Measurements from ENCODE around the gene BEAN1. TPM values are rescaled to one million over a fixed set of nuclear protein-coding genes. Genes with fewer than 3 reads are reported as not detected.

BEAN1 gene
- polyA plus RNA-seq, 1 donor from 2014 or later = 0.16 TPM

DNA sequence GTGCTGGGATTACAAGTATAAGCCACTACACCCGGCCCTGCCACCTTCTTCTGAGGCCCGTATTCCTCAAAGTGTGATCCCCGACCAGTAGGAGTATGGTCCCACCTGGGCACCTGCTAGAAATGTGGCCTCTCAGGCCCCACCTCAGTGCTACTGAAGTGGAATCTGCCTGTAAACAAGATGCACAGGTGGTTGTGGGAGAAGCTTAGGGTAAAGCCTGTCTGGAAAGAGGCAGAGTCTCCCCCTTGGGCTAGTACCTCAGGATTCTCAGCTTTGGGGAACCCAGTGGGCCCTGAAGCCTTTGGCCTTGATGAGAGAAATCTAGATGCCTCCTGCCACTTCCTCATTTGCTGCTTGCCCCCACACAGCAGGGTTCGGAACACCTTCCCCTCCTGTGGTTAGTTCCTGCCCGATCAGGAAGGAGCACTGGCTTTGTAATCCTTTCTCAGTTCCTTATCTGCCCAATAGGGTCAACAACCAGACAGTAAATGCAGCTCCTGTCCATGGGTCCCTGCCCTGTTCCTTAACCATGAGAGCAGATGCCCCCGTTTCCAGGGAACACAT lies 97.6 kb downstream of the BEAN1 start:
- H3K79me2 ChIP-seq (replicated peaks; ENCODE audit: insufficient read depth, low read length) = no peaks in the 10 kb centered on the region
- H3K9me3 ChIP-seq (ENCODE audit: low read length) = no peaks in the 10 kb centered on the region
- H3K4me2 ChIP-seq (ENCODE audit: low read length) = no peak overlapping the region
- no peak overlapping the region for H3K4me3 ChIP-seq (ENCODE audit: low read length)
- TF ChIP-seq EP300 (conservative IDR thresholded peaks at IDR 0.05; ENCODE audit: poor library complexity, severe bottlenecking) (no peak), EZH2 (IDR thresholded peaks at IDR 0.05; ENCODE audit: borderline replicate concordance, insufficient read depth, low read length, poor library complexity, severe bottlenecking) (no peak), POLR2AphosphoS5 (IDR thresholded peaks at IDR 0.05) (no peak), RAD21 (conservative IDR thresholded peaks at IDR 0.05) (no peak)
- TF ChIP-seq, protein P1, sequence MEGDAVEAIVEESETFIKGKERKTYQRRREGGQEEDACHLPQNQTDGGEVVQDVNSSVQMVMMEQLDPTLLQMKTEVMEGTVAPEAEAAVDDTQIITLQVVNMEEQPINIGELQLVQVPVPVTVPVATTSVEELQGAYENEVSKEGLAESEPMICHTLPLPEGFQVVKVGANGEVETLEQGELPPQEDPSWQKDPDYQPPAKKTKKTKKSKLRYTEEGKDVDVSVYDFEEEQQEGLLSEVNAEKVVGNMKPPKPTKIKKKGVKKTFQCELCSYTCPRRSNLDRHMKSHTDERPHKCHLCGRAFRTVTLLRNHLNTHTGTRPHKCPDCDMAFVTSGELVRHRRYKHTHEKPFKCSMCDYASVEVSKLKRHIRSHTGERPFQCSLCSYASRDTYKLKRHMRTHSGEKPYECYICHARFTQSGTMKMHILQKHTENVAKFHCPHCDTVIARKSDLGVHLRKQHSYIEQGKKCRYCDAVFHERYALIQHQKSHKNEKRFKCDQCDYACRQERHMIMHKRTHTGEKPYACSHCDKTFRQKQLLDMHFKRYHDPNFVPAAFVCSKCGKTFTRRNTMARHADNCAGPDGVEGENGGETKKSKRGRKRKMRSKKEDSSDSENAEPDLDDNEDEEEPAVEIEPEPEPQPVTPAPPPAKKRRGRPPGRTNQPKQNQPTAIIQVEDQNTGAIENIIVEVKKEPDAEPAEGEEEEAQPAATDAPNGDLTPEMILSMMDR (IDR thresholded peaks at IDR 0.05; ENCODE audit: poor library complexity, severe bottlenecking) = no peak
- H3K9ac ChIP-seq (ENCODE audit: low read length) = no peak overlapping the region
- no peaks in the 10 kb centered on the region for H4K20me1 ChIP-seq (ENCODE audit: insufficient read depth)
- H3K36me3 ChIP-seq (ENCODE audit: insufficient read depth, low read length) = no peaks in the 10 kb centered on the region
- H2AFZ ChIP-seq (ENCODE audit: low read depth, low read length) = no peak overlapping the region
- H3K9me2 ChIP-seq (ENCODE audit: insufficient read depth, low read length) = no peaks in the 10 kb centered on the region
- no peak overlapping the region for H3K27ac ChIP-seq (ENCODE audit: low read length)
- H3K27me3 ChIP-seq (ENCODE audit: insufficient read depth, low read depth, low read length) = no peaks in the 10 kb centered on the region
- H3F3A ChIP-seq (ENCODE audit: insufficient read depth, low read length, poor library complexity, severe bottlenecking) = no peaks in the 10 kb centered on the region

DNA sequence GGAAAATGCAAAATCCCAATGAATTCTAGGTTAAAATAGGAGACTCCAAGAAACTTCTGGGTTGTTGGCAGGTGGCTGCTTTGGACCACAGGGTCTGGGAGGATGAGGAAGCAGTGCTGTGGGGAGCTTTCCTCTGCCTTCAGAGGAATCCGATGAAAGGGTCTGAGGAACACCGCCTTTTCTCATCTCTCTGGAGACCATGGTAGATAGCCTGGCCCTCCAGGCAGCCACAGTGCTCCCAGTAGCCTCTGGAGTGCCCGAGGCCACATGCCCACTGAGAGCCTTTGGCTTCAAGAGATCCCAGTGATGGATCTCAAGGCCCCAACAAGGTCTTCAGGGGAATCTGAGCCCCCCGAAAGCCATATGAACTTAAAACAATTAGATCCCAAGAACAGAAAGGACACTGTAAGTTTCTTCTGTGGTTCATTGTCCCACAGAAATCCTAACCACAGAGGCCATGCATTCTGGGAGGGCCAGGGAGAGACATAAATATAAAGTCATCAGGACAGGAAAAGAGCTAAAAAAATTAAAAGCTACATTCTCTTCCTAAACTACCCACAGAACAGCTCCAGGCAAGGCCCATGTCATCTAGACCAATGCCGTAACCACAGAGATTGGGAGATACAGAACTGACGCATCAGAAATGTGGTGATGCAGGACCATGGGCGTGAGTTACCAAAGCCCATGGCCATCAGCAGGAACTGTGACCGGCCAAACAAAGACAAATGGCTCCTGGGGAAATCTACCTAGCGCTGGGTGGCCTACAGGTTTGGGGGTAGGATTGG lies 98.5 kb downstream of the BEAN1 start:
- Histone ChIP-seq H3K9me2 (ENCODE audit: insufficient read depth, low read length) (no peaks in the 10 kb centered on the region), H3F3A (ENCODE audit: insufficient read depth, low read length, poor library complexity, severe bottlenecking) (no peaks in the 10 kb centered on the region), H3K9ac (ENCODE audit: low read length) (no peak overlapping the region), H3K27ac (ENCODE audit: low read length) (no peak overlapping the region), H3K36me3 (ENCODE audit: insufficient read depth, low read length) (no peaks in the 10 kb centered on the region), H4K20me1 (ENCODE audit: insufficient read depth) (no peaks in the 10 kb centered on the region), H3K4me2 (ENCODE audit: low read length) (no peak overlapping the region), H2AFZ (ENCODE audit: low read depth, low read length) (no peak overlapping the region), H3K9me3 (ENCODE audit: low read length) (no peaks in the 10 kb centered on the region), H3K79me2 (replicated peaks; ENCODE audit: insufficient read depth, low read length) (no peaks in the 10 kb centered on the region), H3K27me3 (ENCODE audit: insufficient read depth, low read depth, low read length) (no peaks in the 10 kb centered on the region), H3K4me3 (ENCODE audit: low read length) (no peak overlapping the region)
- TF ChIP-seq, protein P1 (IDR thresholded peaks at IDR 0.05; ENCODE audit: poor library complexity, severe bottlenecking) = no peak
- TF ChIP-seq TAF1 (IDR thresholded peaks at IDR 0.05; ENCODE audit: low read depth) (no peak), RAD21 (conservative IDR thresholded peaks at IDR 0.05) (no peak), SMC3 (conservative IDR thresholded peaks at IDR 0.05; ENCODE audit: poor library complexity) (no peak)
- TF ChIP-seq, protein P2, sequence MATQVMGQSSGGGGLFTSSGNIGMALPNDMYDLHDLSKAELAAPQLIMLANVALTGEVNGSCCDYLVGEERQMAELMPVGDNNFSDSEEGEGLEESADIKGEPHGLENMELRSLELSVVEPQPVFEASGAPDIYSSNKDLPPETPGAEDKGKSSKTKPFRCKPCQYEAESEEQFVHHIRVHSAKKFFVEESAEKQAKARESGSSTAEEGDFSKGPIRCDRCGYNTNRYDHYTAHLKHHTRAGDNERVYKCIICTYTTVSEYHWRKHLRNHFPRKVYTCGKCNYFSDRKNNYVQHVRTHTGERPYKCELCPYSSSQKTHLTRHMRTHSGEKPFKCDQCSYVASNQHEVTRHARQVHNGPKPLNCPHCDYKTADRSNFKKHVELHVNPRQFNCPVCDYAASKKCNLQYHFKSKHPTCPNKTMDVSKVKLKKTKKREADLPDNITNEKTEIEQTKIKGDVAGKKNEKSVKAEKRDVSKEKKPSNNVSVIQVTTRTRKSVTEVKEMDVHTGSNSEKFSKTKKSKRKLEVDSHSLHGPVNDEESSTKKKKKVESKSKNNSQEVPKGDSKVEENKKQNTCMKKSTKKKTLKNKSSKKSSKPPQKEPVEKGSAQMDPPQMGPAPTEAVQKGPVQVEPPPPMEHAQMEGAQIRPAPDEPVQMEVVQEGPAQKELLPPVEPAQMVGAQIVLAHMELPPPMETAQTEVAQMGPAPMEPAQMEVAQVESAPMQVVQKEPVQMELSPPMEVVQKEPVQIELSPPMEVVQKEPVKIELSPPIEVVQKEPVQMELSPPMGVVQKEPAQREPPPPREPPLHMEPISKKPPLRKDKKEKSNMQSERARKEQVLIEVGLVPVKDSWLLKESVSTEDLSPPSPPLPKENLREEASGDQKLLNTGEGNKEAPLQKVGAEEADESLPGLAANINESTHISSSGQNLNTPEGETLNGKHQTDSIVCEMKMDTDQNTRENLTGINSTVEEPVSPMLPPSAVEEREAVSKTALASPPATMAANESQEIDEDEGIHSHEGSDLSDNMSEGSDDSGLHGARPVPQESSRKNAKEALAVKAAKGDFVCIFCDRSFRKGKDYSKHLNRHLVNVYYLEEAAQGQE (IDR thresholded peaks at IDR 0.05; ENCODE audit: borderline replicate concordance) = no peak
